DND-41 (cell line): ENCODE measurements around the gene DDIAS.

Source experiments
- ATAC-seq: fragments of 200-7000 bp; cut with Tn5 transposase; 3 replicates; pipeline ENCODE4 v1.9.1; 2021; ENCODE audit warnings: low read depth; ENCODE audit not compliant: insufficient read depth
- DNase-seq: peaks from one replicate; pipeline ENCODE4 v3.0.0-alpha.2; 2020
- H2AFZ ChIP-seq: 2 replicates; pipeline ENCODE4 v1.6.0; 2012; ENCODE audit warnings: low read depth, low read length
- H3K27ac ChIP-seq: 2 replicates; pipeline ENCODE4 v1.5.1; 2012; ENCODE audit warnings: low read length, inconsistent platforms
- H3K27me3 ChIP-seq: fragments of 200-600 bp; sonication (generic); 2 replicates; pipeline ENCODE4 v1.6.0; 2012; ENCODE audit warnings: low read length, mild to moderate bottlenecking, inconsistent platforms; ENCODE audit not compliant: insufficient read depth, poor library complexity
- H3K36me3 ChIP-seq: 2 replicates; pipeline ENCODE4 v1.5.1; 2012; ENCODE audit warnings: low read length, inconsistent platforms; ENCODE audit not compliant: insufficient read depth
- H3K4me1 ChIP-seq: 2 replicates; pipeline ENCODE4 v1.5.1; 2012; ENCODE audit warnings: mild to moderate bottlenecking, low read length; ENCODE audit not compliant: insufficient read depth
- H3K4me2 ChIP-seq: 2 replicates; pipeline ENCODE4 v1.6.0; 2012; ENCODE audit warnings: mild to moderate bottlenecking, moderate library complexity, low read length, inconsistent platforms; ENCODE audit not compliant: insufficient read depth
- H3K4me3 ChIP-seq, 2 experiments: fragments of 200-600 bp in 1 of 2; shearing (Covaris generic) in 1 of 2; 2 replicates each; pipeline ENCODE4 v1.5.1; 2012 to 2016; ENCODE audit warnings: inconsistent platforms in 2 of 2, low read length in 2 of 2, mild to moderate bottlenecking in 2 of 2, low read depth in 1 of 2, moderate library complexity in 1 of 2
- H3K79me2 ChIP-seq: 2 replicates; pipeline ENCODE4 v1.6.0; 2012; ENCODE audit warnings: low read length, inconsistent platforms; ENCODE audit not compliant: insufficient read depth
- H3K9ac ChIP-seq: 2 replicates; pipeline ENCODE4 v1.6.0; 2012; ENCODE audit warnings: low read depth, mild to moderate bottlenecking, inconsistent platforms, low read length, moderate library complexity
- H3K9me3 ChIP-seq: 2 replicates; pipeline ENCODE4 v1.5.1; 2012; ENCODE audit warnings: low read length, moderate library complexity, mild to moderate bottlenecking, inconsistent platforms; ENCODE audit not compliant: insufficient read depth, severe bottlenecking
- H4K20me1 ChIP-seq: 2 replicates; pipeline ENCODE4 v1.6.0; 2012; ENCODE audit warnings: low read length; ENCODE audit not compliant: insufficient read depth
- CTCF ChIP-seq: IDR thresholded peaks from 2 replicates; pipeline ENCODE4 v1.5.1; 2012; ENCODE audit warnings: borderline replicate concordance, low read length, moderate library complexity, mild to moderate bottlenecking; ENCODE audit not compliant: poor library complexity, severe bottlenecking; ENCODE audit errors: extremely low read depth
- EZH2 ChIP-seq: IDR thresholded peaks from 3 replicates; pipeline ENCODE4 v1.6.1; 2012; ENCODE audit warnings: borderline replicate concordance, low read depth, mild to moderate bottlenecking, moderate library complexity, low read length, inconsistent platforms; ENCODE audit not compliant: severe bottlenecking

DDIAS gene

GRCh38 chr11:82976786-82977185, 75.2 kb downstream of the DDIAS start:
- ATAC-seq (no peak), DNase-seq (no peak)
- TF ChIP-seq CTCF (no peak), EZH2 (no peak)
- H2AFZ ChIP-seq, result no peak overlapping the region
- H3K4me2 ChIP-seq, result no peak overlapping the region
- H4K20me1 ChIP-seq, result no peaks in the 10 kb centered on the region
- no peaks in the 10 kb centered on the region for H3K36me3 ChIP-seq
- H3K9me3 ChIP-seq, result no peaks in the 10 kb centered on the region
- no peaks in the 10 kb centered on the region for H3K27me3 ChIP-seq
- H3K27ac ChIP-seq, result no peak overlapping the region
- H3K4me1 ChIP-seq, result no peaks in the 10 kb centered on the region
- H3K4me3 ChIP-seq, result no peak overlapping the region
- no peaks in the 10 kb centered on the region for H3K79me2 ChIP-seq
- no peak overlapping the region for H3K9ac ChIP-seq

GRCh38 chr11:82978422-82979099, 77.0 kb downstream of the DDIAS start:
- no peak overlapping the region for H3K4me2 ChIP-seq
- H3K9me3 ChIP-seq, result no peaks in the 10 kb centered on the region
- TF ChIP-seq CTCF (no peak), EZH2 (no peak)
- no peak for ATAC-seq
- H3K36me3 ChIP-seq, result no peaks in the 10 kb centered on the region
- no peaks in the 10 kb centered on the region for H4K20me1 ChIP-seq
- H3K9ac ChIP-seq, result no peak overlapping the region
- no peak for DNase-seq
- no peaks in the 10 kb centered on the region for H3K4me1 ChIP-seq
- H3K79me2 ChIP-seq, result no peaks in the 10 kb centered on the region
- no peaks in the 10 kb centered on the region for H3K27me3 ChIP-seq
- no peak overlapping the region for H2AFZ ChIP-seq
- no peak overlapping the region for H3K27ac ChIP-seq
- H3K4me3 ChIP-seq, result no peak overlapping the region

GRCh38 chr11:82979824-82980223, 78.3 kb downstream of the DDIAS start:
- H3K4me1 ChIP-seq, result no peaks in the 10 kb centered on the region

More at GRCh38 chr11:82979824-82980223, 78.3 kb downstream of the DDIAS start:
- H3K9ac ChIP-seq, result no peak overlapping the region
- no peaks in the 10 kb centered on the region for H3K9me3 ChIP-seq
- no peak overlapping the region for H3K4me2 ChIP-seq
- no peak overlapping the region for H2AFZ ChIP-seq
- TF ChIP-seq CTCF (no peak), EZH2 (no peak)
- no peaks in the 10 kb centered on the region for H3K36me3 ChIP-seq
- no peak for ATAC-seq
- H3K4me3 ChIP-seq, result no peak overlapping the region
- no peak for DNase-seq
- H3K79me2 ChIP-seq, result no peaks in the 10 kb centered on the region
- no peak overlapping the region for H3K27ac ChIP-seq
- no peaks in the 10 kb centered on the region for H4K20me1 ChIP-seq
- no peaks in the 10 kb centered on the region for H3K27me3 ChIP-seq
